Central memory CD4-positive, alpha-beta T cell (primary cell): ENCODE data around the gene SPTBN5.

Source experiments
- DNase-seq: peaks from one replicate; pipeline ENCODE4 v3.0.0; 2022

The SPTBN5 gene

DNA sequence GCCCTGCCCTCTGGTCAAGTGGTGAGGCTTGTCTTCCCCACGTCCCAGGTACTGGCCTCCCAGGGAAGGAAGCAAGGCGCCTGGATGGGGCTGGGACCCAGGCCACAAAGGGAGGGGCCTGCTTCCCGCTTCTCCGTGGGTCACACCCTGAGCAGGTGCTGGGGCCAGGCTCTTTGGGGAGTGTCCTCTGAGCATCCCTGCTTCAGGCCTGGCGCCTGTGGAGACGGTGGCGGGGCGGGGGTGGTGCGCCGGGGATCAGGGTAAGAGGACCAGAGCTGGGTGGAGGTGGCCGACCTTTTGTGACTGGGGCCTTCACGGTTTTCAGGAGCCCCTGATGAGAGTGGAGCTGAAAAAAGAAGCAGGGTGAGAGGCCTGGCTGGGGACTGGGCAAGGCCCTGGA is 51.6 kb downstream of the SPTBN5 start:
- no peak for DNase-seq

DNA sequence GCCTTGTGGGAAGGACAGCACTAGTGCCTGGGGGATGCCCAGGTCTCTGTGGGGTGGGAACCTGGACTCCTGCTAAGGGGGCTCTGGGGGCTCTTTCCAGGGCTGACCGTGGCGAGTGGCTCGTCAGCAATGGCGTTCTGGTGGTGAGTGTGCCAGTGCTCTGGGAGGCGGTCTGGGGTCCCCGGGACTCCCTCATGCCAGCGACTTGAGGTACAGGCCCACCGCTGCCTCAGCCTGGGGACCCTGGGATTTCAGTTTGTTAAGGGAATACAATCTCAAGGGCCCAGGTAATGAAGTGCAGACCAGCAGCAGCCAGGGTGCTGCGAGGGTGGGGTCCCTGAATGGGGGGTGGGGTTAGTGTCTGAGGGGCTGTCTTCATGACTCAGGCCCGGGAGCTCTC is 52.7 kb downstream of the SPTBN5 start:
- DNase-seq = no peak

DNA sequence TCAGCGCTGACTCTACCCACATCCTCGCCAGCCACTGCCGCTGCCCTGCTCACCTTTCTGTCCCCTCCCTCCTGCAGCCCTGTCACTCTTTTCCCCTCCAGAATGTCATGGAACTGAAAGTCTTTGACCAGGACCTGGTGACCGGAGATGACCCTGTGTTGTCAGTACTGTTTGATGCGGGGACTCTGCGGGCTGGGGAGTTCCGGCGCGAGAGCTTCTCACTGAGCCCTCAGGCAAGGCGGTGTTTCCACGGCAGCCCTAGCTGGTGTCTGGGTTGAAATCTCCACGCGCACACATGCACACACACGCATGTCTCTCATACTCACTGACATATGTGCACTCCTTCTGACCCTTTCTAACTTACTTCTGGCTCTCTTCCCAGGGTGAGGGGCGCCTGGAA is 53.2 kb downstream of the SPTBN5 start:
- DNase-seq = no peak

DNA sequence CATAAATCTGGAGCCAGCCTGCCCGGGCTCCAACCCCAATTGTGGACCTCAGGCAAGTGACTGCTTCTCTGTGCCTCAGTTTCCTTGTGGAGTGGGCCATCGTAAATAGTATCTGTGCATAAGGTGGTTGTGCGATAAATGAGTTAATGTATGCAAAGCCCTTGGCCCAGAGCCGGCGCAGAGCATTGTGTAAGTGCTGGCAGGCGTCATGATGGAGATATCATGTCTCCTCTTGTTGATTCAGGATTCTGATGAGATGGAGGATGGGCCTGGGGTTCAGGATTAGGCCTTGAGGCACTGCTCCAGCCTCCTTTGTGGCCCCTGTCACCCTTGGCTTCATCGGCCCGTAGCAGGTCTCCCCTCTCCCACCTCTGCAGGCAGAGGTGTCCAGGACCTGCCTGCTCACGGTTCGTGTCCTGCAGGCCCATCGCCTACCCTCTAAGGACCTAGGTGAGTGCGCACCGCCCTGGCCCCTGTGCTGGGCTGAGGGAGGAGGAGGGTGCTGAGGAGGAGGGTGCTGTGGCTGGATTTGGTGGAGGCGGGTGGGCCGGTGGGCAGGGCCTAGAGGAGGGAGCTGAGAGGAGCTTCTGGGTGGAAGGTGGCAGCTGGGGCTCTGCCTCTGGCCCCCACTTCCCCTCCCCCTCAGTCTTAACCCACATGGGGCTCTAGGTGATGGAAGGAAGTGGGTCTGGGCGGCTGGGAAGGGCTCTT is 53.9 kb downstream of the SPTBN5 start:
- no peak for DNase-seq

DNA sequence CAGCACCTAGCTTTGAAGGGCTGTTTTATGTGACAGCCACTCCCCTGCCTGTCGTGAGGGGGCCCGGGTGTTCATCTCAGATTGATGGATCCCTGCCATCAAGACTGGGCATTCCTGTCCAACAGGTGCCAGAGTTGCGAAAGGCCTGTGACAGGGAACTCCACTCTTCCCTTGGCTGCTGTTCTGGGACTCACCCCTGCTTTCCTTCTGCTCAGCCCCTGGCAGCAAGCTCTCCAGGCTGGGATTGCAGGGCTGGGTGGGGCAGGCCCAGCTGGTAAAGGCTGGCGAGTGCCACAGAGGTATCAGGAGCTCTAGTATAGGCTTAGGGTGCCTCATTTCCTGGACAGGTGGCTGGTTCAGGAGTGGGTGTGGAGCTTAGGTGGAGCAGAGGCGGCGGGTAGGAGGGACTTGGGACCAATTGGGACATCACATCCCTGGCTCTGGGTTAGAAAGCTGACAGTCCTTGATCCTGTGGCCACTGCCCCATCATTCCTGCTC is 55.4 kb downstream of the SPTBN5 start, which contains the start of gene PLA2G4B:
Gene PLA2G4B (plus strand): TSS at position 448 of the 498 bp plus-strand sequence. CDS start 67 bp downstream, outside the sequence.
- no peak for DNase-seq

DNA sequence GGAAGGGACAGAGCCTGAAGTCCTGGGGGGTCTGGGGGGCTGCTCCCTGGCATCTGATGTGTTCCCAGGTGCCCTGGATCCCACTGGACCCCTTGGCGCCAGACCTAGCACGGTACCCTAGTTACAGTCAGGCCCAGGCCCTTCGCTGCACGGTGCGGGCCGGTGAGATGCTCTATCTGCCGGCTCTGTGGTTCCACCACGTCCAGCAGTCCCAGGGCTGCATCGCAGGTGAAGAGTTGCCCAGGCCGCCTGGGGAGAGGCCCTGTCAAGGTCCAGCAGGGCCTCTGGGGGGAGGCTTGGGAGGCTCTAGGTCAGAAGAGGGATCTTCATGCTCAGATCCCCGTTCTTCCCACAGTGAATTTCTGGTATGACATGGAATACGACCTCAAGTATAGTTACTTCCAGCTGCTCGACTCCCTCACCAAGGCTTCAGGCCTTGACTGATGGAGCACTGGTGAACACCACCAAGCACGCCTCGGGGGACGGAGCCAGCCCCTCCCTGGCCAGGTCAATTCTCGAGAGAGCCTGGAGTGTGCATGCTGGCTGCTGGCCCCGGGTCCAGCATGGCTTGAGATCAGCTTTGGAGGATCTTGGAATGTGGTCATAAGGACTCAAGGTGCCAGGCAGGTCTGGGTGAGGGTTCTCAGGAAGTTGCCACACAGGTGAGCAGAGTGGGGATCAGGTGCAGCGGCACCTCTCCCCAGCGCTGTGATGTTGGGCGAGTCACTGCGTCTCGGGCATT is 57.0 kb downstream of the SPTBN5 start:
- DNase-seq = no peak

DNA sequence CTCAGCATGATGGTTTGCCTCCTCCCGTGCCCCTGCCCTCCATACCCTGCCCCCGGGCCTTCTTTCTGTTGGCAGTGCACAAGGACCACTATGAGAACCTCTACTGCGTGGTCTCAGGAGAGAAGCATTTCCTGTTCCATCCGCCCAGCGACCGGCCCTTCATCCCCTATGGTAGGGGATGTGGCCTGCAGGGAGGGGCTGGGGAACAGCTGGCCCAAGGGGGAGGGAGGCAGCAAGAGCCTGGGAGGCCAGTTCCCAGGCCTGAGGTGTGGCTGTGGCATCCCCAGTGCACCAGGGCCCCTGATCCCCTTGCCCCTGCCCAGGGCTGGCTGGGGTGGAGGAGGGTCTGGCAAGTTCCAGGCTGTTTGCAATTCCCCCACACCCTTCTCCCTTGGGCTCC is 57.8 kb downstream of the SPTBN5 start:
- no peak for DNase-seq

DNA sequence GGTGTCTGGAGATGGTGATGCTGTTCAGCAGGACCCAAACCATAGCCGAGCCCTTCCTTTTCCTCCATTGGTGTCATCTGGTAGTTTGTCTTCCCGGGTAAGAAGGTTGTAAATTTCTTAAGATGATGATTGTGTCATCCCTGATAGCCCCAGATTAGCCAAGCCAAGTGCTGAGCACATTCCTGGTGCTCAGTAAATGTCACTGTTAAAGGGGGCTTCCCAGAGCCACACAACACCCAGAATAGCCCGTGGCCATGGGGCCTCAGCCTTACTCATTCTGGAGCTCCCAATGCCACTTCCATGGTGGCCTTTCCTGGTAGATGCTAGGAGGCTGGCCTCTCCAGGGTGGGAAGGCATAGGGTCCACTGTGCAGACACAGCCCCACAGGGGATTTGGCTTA is 59.8 kb downstream of the SPTBN5 start:
- no peak for DNase-seq

DNA sequence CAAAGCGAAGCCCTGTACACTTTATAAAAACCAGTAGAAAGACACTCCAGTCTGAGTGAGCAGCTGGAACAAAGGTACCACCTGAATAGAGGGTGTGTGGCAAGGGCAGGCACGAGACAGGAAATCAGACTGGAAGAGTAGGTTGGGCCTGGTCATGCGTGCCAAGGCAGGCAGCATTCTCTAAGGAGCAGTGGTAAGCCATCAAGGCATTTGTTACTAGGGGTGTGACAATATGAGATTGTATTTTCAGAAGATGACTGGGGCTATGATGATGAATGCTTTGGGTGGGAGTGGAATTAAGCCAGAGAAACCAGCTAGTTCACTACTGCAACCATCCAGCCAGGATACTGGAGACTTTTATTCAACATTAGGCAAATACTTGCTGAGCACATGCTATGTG is 61.0 kb downstream of the SPTBN5 start:
- DNase-seq = no peak

DNA sequence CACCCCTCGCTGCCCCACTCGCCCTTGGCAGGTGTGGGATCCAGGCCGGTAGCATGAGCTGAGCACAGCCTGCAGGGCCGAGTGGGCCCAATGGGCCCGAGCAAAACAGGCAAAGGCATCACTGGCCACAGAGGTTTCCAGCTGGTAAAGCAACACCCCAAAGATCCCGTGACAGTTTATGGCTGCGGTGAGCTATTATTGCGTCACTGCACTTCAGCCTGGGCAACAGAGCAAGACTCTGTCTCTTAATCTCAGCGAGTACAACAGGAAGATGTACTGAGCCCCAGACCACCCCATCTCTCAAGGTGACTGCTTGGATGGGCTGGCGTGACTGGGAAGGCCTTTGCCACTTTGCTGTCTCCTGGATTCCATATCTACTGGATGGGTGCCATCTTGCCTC is 61.6 kb downstream of the SPTBN5 start:
- DNase-seq = no peak

DNA sequence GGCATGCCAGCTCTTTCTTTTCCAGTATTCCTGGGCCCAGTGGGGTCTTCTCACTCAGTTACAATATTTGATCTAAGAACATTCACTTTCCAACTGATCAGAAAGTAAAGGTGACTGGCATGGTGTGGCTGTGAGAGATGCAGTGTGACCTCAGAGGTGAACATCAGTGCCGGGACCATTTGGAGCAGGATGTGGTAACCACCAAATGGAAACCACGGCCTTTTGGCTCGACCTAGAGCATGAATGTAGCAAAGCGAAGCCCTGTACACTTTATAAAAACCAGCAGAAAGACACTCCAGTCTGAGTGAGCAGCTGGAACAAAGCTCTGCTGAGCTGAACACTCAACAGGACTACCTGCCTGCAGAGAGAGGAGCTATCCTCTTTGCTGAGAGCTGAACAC is 62.6 kb downstream of the SPTBN5 start:
- peak; percentile 59 for DNase-seq

DNA sequence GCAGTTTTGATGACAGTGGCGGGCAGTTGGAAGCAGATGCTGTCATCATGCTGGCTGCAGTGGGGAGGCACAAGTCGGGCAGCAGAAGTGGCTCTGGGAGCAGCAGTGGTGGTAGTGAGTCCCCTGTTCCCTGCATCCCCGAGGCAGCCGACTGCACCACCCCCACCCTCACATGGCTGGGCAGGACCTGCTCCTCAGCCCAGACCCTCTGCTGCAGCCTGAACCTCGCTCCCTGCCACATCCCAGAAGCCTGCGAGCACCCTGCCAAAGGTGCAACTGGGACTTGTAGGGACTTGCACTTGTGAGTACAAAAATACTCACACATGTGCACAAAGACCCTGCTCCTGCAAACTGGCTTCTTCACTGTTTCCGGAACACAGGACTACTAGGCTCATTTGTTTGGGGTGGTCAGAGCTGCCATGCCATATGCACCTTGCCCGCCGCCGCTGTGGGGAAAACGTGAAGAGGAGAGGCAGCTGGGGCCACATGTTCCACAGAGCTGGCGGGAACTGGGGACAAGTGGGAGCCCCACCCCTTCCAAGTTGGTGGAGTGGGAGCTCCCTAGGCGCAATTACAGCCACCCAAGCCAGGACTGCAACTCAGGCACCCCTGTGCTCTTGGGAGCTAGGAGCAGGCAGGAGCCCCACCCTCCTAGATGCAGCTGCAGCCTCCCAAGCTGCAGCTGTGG is 63.8 kb downstream of the SPTBN5 start:
- no peak for DNase-seq

DNA sequence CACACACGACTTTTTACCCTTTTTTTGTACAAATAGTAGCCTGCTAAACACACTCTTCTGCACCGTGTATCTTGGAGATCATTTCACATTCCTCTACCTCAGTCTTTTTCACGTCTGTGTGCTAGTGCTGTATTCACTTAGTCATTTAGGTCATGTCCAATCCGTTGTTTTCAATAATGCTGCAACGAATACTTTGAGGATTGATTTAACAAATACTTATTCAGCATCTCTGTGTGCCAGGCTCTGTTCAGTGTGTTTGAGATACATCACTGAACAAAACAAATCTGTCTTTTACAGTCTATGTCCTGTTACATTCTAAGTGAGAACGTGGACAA is 65.1 kb downstream of the SPTBN5 start:
- DNase-seq = no peak

DNA sequence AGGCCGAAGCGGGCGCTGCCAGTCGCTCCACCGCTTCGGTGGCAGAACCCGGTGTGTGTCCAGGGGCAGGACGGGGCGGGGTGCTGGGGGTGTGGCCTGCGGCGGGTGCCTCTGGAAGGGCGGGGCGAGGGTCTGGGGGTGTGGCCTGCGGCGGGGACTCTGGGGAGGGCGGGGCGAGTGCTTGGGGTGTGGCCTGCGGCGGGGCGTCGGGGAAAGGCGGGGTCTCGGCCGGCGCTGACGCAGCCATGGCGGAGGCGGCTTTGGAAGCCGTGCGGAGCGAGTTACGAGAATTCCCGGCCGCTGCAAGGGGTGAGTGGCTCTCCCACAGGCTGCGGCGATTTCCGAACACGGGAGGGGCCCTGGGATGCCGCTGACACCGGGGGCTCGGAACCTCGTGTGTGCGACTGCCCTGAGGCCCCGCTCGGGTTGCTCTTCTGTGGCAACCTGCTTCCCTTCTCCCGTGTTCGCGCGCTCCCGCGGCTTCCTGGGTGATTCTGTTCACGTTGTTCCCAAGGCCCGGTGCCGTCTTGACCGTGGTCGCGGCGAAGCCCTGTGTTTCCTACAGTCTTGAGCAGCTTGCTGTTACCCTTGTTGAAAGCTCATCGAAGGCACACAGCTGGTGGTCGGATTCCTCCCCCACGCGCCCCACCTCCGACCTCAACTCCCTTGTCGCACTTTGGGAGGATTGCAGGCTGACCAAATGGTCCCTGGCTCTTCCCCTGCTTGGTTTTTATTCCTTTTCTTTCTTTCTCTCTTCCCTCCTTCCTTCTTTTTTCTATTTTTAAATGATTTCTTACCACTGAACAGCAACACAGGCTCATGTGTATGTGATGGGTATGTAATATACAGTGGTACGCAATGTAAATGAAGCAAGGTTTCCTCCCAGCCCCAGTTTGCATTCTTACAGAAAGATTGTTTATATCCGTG is 65.7 kb downstream of the SPTBN5 start, which contains the start of gene JMJD7:
Gene JMJD7 (plus strand): TSS at position 213 of the 927 bp plus-strand sequence. CDS start 33 bp downstream, at position 246.
- peak; percentile 86 for DNase-seq

DNA sequence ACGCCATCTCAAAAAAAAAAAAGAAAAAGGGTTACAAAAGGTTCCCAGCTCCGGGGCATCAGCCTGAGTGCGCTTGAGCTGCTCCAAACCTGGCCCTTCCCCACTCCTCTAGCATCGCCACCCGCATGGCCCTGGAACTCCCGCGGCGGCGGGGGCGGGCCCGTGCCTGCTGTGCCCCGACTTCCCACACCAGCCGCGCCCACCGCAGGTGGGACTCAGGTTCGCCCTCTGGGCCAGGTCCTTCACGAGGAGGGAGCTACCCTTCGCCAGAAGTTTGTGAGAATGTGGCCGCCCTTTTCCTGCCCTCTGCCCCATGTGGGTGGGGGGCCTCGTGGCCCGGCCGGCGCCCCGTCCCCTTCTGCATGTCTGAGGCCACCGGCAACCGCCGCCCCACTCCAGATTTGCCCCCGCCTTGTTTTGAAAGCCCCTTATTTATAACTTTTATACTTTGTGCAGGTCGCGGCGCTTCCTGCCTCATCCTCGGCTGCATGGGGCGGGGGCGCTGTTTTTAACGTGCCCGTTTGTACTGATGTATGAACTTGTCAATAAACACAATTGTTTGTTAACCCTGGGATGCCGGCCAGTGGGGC is 66.5 kb downstream of the SPTBN5 start:
- DNase-seq = peak; percentile 12

DNA sequence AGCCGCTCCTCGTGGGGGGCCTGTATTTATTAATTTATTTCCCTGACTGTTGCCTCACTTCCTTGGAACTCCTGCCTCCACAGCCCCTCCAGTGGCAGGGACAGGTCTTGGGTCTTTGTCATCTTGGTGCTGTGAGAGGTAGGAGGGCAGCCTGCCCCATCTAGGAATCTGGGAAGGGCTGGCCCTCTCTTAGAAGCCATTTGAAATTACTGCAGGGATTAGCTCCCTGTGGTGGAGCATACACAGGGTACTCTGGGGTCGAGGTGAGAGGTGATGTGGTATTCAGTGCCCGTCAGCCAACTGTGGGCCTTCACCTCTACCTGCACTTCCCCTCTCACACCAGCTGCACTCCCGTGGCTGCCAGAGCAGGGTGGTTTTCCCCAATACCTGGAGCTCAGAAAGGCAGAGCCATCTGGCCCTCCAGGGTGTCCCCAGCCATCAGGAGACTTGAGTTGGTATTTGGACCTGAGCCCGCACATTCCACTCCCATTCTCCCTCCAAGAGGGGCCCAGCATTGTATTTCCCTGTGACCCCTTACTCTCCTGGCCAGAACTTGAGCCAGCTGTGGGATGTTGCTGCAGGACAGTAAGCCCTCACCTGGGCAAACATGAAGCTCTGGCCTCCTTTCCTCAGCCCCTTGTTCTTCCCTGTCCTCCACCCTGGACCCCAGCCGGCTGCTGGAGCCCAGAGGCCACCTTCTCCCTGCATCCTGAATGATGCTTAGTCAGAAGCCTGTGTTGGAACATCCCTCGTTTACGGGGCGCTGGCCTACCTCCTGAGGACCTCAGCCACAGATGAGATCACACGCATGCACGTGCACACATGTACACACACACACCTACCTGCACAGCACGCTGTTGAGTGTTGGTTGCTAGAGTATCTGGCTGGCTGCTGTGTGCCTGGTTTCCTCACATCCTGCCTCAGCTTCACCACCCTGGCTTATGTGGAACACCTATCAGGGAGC is 68.0 kb downstream of the SPTBN5 start:
- DNase-seq = no peak

DNA sequence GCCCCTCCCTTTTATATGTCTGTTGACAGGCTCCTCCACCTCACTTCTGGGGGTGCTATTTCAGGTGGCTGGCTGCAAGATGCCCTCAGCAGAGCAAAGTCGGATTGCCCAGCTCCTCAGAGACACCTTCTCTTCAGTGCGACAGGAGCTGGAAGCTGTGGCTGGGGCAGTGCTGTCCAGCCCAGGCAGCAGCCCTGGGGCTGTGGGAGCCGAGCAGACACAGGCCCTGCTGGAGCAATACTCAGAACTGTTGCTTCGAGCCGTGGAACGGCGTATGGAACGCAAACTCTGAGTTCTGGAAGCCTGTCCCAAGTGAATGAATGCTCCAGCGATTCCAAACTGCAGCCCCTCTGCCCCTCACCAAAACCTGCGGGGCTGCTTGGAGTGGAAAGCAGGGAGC is 68.7 kb downstream of the SPTBN5 start:
- no peak for DNase-seq

DNA sequence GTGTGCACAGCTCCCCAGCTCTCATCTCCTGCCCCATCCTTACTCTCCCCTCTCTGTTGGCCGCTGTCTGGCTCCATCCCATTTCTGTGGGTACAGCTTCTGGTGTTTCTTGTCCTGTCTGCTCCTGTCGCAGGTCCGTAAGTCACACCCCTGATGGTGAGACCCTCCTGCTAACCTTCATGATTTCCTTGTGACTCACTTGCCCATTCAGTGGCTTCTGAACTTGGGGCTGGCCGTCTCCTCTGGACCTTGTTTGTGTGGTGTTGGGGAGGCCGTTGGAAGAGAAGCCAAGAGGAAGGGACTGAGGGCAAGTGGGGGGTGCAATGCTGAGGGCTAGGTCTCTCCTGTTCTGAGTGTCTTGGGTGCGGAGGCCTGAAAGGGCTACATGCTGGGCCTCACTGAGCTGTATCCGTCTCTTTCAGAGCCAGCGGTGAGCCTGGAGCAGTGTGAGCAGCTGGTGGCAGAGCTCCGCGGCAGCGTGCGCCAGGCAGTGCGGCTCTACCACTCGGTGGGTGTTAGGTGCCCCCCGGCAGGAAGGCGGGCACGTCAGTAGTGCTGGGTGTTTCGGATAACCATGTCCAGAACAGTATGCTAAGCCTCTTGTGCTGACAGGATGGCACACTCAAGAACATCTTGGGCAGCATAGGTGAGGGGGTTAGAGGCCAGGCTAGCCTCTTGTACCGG is 69.6 kb downstream of the SPTBN5 start:
- no peak for DNase-seq

DNA sequence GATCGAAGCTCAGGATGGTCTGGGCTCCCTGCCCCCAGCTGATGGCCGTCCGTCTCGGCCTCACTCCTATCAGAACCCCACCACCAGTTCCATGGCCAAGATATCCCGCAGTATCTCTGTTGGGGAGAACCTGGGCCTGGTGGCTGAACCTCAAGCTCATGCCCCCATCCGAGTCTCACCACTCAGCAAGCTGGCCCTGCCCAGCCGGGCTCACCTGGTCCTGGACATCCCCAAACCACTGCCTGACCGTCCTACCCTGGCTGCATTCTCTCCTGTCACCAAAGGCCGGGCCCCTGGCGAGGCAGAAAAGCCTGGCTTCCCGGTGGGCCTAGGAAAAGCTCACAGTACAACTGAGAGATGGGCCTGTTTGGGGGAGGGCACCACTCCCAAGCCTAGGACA is 70.4 kb downstream of the SPTBN5 start:
- DNase-seq = no peak

DNA sequence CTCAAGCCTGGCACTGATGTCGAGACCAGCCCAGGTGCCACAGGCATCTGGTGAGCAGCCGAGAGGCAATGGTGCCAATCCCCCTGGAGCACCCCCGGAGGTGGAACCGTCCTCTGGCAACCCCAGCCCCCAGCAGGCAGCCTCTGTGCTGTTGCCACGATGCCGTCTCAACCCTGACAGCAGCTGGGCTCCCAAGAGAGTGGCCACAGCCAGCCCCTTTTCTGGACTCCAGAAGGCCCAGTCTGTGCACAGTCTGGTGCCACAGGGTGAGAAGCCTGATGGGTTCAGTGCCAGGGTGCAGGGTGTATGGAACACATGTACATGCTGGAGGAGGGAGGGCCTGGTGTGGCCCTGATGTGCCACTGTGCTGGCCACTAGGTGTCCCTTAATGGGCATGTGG is 70.9 kb downstream of the SPTBN5 start:
- DNase-seq = no peak
